Colon (tissue), 2 donors: ENCODE measurements around the gene IGFBP7.

ENCODE experiments used
- FAIRE-seq: peaks from 2 replicates; lab custom pipeline; 2012; peaks lifted over from hg19 to GRCh38; lab: Jason Lieb, UNC
- donor health status: control.
- donor health status: control.

IGFBP7 gene, protein sequence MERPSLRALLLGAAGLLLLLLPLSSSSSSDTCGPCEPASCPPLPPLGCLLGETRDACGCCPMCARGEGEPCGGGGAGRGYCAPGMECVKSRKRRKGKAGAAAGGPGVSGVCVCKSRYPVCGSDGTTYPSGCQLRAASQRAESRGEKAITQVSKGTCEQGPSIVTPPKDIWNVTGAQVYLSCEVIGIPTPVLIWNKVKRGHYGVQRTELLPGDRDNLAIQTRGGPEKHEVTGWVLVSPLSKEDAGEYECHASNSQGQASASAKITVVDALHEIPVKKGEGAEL

GRCh38 chr4:57109847-57110639 lies at the start of gene IGFBP7:
IGFBP7 (minus strand) TSS chr4:57110385; CDS start chr4:57110351, 34 bp downstream.
- no peak for FAIRE-seq

DNA sequence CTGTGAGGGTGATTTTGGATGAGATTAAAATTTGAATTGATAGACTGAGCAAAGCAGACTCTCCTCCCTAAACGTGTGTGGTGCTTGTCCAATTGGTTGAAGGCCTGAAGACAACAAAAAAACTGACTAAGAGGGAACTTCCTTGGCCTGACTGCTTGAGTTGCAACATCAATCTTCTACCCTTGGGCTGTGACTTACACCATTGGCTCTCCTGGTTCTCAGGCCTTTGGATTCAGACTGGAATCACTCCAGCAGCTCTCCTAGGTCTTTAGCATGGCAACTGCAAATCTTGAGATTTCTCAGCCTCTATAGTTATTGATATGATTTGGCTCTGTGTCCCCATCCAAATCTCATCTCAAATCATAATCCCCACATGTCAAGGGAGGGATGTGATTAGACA lies 49.7 kb upstream of the IGFBP7 start:
- FAIRE-seq, result no peak

DNA sequence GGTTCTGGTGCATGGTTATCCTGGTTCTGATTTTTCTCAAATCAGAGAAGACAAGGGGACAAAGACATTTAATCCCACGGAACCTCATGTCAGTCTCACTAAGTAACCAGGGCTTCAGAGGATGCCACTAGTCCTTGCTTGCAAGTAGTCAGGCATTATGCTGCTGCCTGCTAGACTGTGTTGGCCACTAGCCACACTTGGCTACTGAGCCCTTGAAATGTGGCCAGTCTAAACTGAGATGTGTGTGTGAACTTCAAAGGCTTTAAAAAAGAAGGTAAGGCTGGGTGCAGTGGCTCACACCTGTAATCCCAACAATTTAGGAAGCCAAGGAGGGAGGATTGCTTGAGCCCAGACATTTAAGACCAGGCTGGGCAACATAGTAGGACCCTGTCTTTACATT lies 48.6 kb upstream of the IGFBP7 start:
- no peak for FAIRE-seq

- no peak for FAIRE-seq
These were observed 48.0 kb upstream of the IGFBP7 start for GRCh38 chr4:57158221-57158620.

GRCh38 chr4:57157596-57158137 lies 47.5 kb upstream of the IGFBP7 start:
- FAIRE-seq, result no peak

- no peak for FAIRE-seq
These were observed 46.2 kb upstream of the IGFBP7 start for GRCh38 chr4:57156242-57156990.

- FAIRE-seq, result no peak
These were observed 44.7 kb upstream of the IGFBP7 start for GRCh38 chr4:57154926-57155325.

DNA sequence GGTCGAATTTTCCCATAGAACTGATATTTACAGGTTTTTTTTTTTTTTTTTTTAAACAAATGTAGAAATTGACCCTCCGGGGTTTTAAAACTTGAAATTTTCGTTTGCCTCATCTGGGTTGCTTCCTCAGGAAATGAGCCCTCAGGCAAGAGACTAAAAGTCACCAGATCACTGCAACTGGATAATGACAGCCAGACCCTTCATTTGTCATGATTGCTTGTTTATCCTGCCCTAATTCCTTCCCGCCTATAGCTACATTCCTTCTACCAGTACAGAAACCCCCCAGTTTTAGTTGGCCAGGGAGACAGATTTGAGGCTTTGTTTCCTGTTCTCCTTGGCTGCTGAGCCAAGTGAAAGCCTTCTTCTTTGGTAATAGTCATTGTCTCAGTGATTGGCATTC lies 44.0 kb upstream of the IGFBP7 start:
- FAIRE-seq, result no peak

DNA sequence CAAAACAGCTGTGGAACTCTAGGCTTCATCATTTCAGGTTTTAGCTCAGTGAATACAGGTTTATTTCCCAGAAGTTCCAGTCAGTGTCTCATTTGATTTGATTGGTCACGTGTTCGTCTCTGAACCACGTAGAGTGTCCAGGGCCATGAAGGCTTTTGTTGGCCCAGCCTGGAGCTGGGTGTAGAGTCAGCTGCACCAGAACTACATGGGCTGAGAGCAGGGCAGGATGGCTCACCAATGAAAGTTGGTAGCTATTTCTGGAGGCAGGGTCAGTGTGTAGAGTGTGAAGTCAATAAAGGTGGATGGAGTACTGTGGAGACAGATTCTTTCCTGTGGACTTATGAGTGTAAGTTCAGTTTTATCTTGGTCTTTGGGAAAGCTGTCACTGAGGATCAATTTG lies 43.0 kb upstream of the IGFBP7 start:
- no peak for FAIRE-seq

DNA sequence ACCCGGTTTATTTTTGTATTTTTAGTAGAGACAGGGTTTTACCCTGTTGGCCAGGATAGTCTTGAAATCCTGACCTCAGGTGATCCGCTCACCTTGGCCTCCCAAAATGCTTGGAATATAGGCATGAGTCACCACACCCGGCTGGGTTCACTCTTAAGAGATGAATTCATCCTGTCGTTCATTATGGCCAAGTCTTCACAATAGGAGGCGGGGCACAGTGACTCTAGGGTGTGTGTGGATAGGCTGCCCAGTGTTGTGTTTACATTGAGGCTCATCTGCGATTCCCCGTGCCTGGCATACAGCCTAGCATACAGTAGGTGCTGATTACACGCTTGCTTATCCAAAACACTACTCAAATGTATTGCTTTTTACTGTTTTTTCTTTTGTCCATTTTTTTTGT lies 41.3 kb upstream of the IGFBP7 start:
- no peak for FAIRE-seq

DNA sequence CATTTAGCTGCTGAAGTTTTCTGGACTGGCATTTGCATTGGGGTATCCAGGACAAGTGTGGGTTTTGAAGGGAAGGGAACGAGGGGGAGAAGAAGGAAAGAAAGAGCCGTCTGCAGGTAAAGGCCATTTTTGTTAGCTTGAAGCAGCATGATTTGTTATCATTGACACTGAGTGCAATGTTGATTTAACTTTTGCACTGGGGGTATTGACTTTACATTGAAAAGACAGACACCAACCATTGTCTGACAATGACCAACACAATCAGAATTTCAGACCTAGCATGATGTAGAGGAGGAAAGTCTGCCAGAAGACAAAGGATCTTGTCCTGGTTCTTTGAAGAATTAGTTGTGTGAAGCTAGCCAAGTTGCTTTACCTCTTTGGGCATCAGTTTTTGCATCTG lies 39.6 kb upstream of the IGFBP7 start:
- no peak for FAIRE-seq

- no peak for FAIRE-seq
These were observed 38.8 kb upstream of the IGFBP7 start for GRCh38 chr4:57148831-57149505.

- FAIRE-seq, result no peak
These were observed 38.0 kb upstream of the IGFBP7 start for GRCh38 chr4:57148177-57148576.

DNA sequence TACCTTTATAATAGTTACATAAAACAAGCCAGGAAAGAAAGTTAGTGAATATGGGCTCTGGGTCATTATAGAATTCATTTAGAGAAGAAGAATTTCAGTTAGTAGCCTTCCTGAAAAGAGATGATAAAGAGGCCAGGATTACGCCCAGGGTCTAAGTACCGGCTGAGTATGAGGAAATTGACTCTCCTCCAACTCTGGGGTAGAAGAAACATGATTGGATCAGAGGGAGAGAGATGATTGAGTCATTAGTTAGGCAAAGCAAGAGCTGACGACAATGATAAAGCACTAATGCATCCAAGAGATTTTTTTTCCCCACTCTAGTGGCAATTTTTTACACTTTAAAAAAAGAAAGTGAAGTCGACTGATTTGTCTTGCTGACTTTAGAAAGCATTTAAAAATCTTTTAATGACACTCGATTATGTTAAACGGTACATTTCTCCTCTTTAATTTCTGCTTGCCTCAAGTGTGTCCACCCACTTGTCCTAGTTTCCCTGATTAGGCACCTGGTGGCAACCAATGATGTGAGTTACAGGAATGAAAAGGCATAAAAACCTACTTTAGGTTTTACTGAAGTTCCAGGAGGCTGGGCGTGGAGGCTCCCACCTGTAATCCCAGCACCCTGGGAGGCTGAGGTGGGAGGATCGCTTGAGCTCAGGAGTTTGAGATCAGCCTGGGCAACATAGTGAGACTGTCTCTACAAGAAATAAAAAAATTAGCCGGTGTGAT lies 37.3 kb upstream of the IGFBP7 start:
- FAIRE-seq, result no peak

DNA sequence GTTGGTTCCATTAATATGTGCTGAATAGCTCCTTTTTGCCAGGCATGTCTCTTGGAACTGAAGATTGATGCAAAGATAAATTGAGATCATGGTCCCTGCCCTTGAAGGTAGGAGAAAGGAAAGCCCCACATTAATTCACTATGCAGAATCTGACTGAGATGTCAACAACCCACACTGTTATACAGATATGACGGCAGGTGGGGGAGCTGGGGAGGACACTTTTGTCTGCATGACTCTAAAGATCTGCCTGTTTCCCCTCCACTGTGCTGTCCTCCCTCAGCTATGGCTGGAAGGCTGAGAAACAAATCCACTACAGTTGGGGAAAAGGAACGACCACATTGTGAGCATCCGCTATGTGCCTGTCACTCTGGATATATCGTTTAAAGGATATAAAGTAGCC lies 36.3 kb upstream of the IGFBP7 start:
- FAIRE-seq, result no peak

- FAIRE-seq, result no peak
These were observed 34.3 kb upstream of the IGFBP7 start for GRCh38 chr4:57144466-57144865.

- FAIRE-seq, result no peak
These were observed 29.6 kb upstream of the IGFBP7 start for GRCh38 chr4:57139783-57140182.

GRCh38 chr4:57137261-57137660 lies 27.1 kb upstream of the IGFBP7 start:
- FAIRE-seq, result no peak

GRCh38 chr4:57136281-57136680 lies 26.1 kb upstream of the IGFBP7 start:
- FAIRE-seq, result no peak

- no peak for FAIRE-seq
These were observed 22.6 kb upstream of the IGFBP7 start for GRCh38 chr4:57132743-57133137.
